HG03039 (cell line): Measurements from ENCODE around the gene NCOA3.
"Not testable (repeated sequence)": the region's sequence is repeated elsewhere in the genome, so short reads cannot be mapped to it uniquely, and the experiment has no call there.

Experiments
- ATAC-seq: cut with Tn5 transposase; IDR thresholded peaks from one replicate; pipeline ENCODE4 v1.9.1; 2021; ENCODE audit warnings: mild to moderate bottlenecking, moderate library complexity; ENCODE audit not compliant: unreplicated experiment

The NCOA3 gene

GRCh38 chr20:47534405-47534804 is 32.7 kb downstream of the NCOA3 start:
- no peak for ATAC-seq

- ATAC-seq: no peak
Observed at GRCh38 chr20:47535088-47535487, 33.4 kb downstream of the NCOA3 start.

GRCh38 chr20:47535994-47536393 is 34.3 kb downstream of the NCOA3 start:
- ATAC-seq: no peak

GRCh38 chr20:47540443-47541354 is 39.0 kb downstream of the NCOA3 start:
- ATAC-seq: no peak

GRCh38 chr20:47541355-47541922 is 39.8 kb downstream of the NCOA3 start:
- ATAC-seq: no peak

- ATAC-seq: no peak
Observed at GRCh38 chr20:47543006-47543431, 41.3 kb downstream of the NCOA3 start.

- no peak for ATAC-seq
Observed at GRCh38 chr20:47544240-47544639, 42.6 kb downstream of the NCOA3 start.

- ATAC-seq: no peak
Observed at GRCh38 chr20:47544852-47545251, 43.2 kb downstream of the NCOA3 start.

GRCh38 chr20:47545499-47545898 is 43.8 kb downstream of the NCOA3 start:
- ATAC-seq: no peak

- no peak for ATAC-seq
Observed at GRCh38 chr20:47546184-47547033, 44.7 kb downstream of the NCOA3 start.

- no peak for ATAC-seq
Observed at GRCh38 chr20:47547034-47547387, 45.3 kb downstream of the NCOA3 start.

GRCh38 chr20:47549671-47550070 is 48.0 kb downstream of the NCOA3 start:
- ATAC-seq: no peak

- ATAC-seq: no peak
Observed at GRCh38 chr20:47551222-47551621, 49.5 kb downstream of the NCOA3 start.

- no peak for ATAC-seq
Observed at GRCh38 chr20:47551841-47552240, 50.2 kb downstream of the NCOA3 start.

- no peak for ATAC-seq
Observed at GRCh38 chr20:47552996-47553395, 51.3 kb downstream of the NCOA3 start.

GRCh38 chr20:47553594-47554235 is 52.0 kb downstream of the NCOA3 start:
- ATAC-seq: not testable (repeated sequence)

- not testable (repeated sequence) for ATAC-seq
Observed at GRCh38 chr20:47554283-47554682, 52.6 kb downstream of the NCOA3 start.

GRCh38 chr20:47557218-47557617 is 55.5 kb downstream of the NCOA3 start:
- no peak for ATAC-seq

GRCh38 chr20:47557791-47558190 is 56.1 kb downstream of the NCOA3 start:
- no peak for ATAC-seq

- ATAC-seq: no peak
Observed at GRCh38 chr20:47558295-47559066, 56.8 kb downstream of the NCOA3 start.
